GM19468 (cell line): ENCODE measurements around the gene TSPAN32.
"Not testable (repeated sequence)": the region's sequence is repeated elsewhere in the genome, so short reads cannot be mapped to it uniquely, and the experiment has no call there.

ENCODE experiments used
- ATAC-seq: cut with Tn5 transposase; IDR thresholded peaks from one replicate; pipeline ENCODE4 v1.9.1; 2021; ENCODE audit warnings: mild to moderate bottlenecking, moderate library complexity, moderate number of reproducible peaks; ENCODE audit not compliant: unreplicated experiment; ENCODE audit errors: extremely low read depth

Gene TSPAN32

GRCh38 chr11:2280208-2280607 lies 21.6 kb upstream of the TSPAN32 start:
- no peak for ATAC-seq

- not testable (repeated sequence) for ATAC-seq
These were observed 15.5 kb upstream of the TSPAN32 start for GRCh38 chr11:2286350-2286749.

- ATAC-seq, result no peak
These were observed 14.7 kb upstream of the TSPAN32 start for GRCh38 chr11:2287091-2287490.

- ATAC-seq, result no peak
These were observed 12.5 kb upstream of the TSPAN32 start for GRCh38 chr11:2289350-2289749.

- no peak for ATAC-seq
These were observed 12.0 kb upstream of the TSPAN32 start for GRCh38 chr11:2289859-2290258.

GRCh38 chr11:2290351-2290841 lies 11.4 kb upstream of the TSPAN32 start:
- no peak for ATAC-seq

GRCh38 chr11:2293531-2293971 lies 8.3 kb upstream of the TSPAN32 start:
- no peak for ATAC-seq

- ATAC-seq, result no peak
These were observed 7.6 kb upstream of the TSPAN32 start for GRCh38 chr11:2293984-2294925.

- ATAC-seq, result no peak
These were observed 6.9 kb upstream of the TSPAN32 start for GRCh38 chr11:2294926-2295290.

GRCh38 chr11:2295971-2296912 lies 5.6 kb upstream of the TSPAN32 start:
- no peak for ATAC-seq

GRCh38 chr11:2296913-2297622 lies 4.7 kb upstream of the TSPAN32 start:
- no peak for ATAC-seq

GRCh38 chr11:2297623-2298030 lies 4.2 kb upstream of the TSPAN32 start:
- ATAC-seq, result no peak

- no peak for ATAC-seq
These were observed 3.5 kb upstream of the TSPAN32 start for GRCh38 chr11:2298131-2298794.

- no peak for ATAC-seq
These were observed 2.7 kb upstream of the TSPAN32 start for GRCh38 chr11:2298795-2299761.

GRCh38 chr11:2299773-2300172 lies 2.0 kb upstream of the TSPAN32 start:
- ATAC-seq, result no peak

- no peak for ATAC-seq
These were observed 1.4 kb upstream of the TSPAN32 start for GRCh38 chr11:2300290-2300935.

- no peak for ATAC-seq
These were observed 730 bp upstream of the TSPAN32 start for GRCh38 chr11:2300936-2301630.
